ENCODE data around the gene THTPA.
"Not testable (repeated sequence)": the region's sequence is repeated elsewhere in the genome, so short reads cannot be mapped to it uniquely, and the experiment has no call there.

Gene THTPA

GRCh38 chr14:23533652-23534435, 22.2 kb upstream of the THTPA start:
- DNase-seq (ENCODE audit: low read depth) = no peak
- H3K4me3 ChIP-seq (ENCODE audit: control insufficient read depth, low read depth, low read length) = no peak overlapping the region
- TF ChIP-seq CTCF (IDR thresholded peaks at IDR 0.05; ENCODE audit: control insufficient read depth, insufficient read depth, low read depth, low read length, missing control alignments) = no peak

- no peak for DNase-seq (ENCODE audit: low read depth)
- H3K4me3 ChIP-seq (ENCODE audit: control insufficient read depth, low read depth, low read length) = no peak overlapping the region
- TF ChIP-seq CTCF (IDR thresholded peaks at IDR 0.05; ENCODE audit: control insufficient read depth, insufficient read depth, low read depth, low read length, missing control alignments) = no peak
Observed at GRCh38 chr14:23535943-23536342, 20.1 kb upstream of the THTPA start.

GRCh38 chr14:23536494-23536893, 19.6 kb upstream of the THTPA start:
- no peak for DNase-seq (ENCODE audit: low read depth)
- no peak for TF ChIP-seq CTCF (IDR thresholded peaks at IDR 0.05; ENCODE audit: control insufficient read depth, insufficient read depth, low read depth, low read length, missing control alignments)
- H3K4me3 ChIP-seq (ENCODE audit: control insufficient read depth, low read depth, low read length) = no peak overlapping the region

GRCh38 chr14:23536906-23537305, 19.2 kb upstream of the THTPA start:
- not testable (repeated sequence) for H3K4me3 ChIP-seq (ENCODE audit: control insufficient read depth, low read depth, low read length); DNase-seq (ENCODE audit: low read depth)

- no peak for TF ChIP-seq CTCF (IDR thresholded peaks at IDR 0.05; ENCODE audit: control insufficient read depth, insufficient read depth, low read depth, low read length, missing control alignments)
- DNase-seq (ENCODE audit: low read depth) = no peak
- no peak overlapping the region for H3K4me3 ChIP-seq (ENCODE audit: control insufficient read depth, low read depth, low read length)
Observed at GRCh38 chr14:23537351-23538049, 18.6 kb upstream of the THTPA start.

GRCh38 chr14:23538050-23538718, 17.9 kb upstream of the THTPA start:
- no peak for DNase-seq (ENCODE audit: low read depth)
- no peak overlapping the region for H3K4me3 ChIP-seq (ENCODE audit: control insufficient read depth, low read depth, low read length)
- TF ChIP-seq CTCF (IDR thresholded peaks at IDR 0.05; ENCODE audit: control insufficient read depth, insufficient read depth, low read depth, low read length, missing control alignments) = no peak

- TF ChIP-seq CTCF (IDR thresholded peaks at IDR 0.05; ENCODE audit: control insufficient read depth, insufficient read depth, low read depth, low read length, missing control alignments) = no peak
- no peak for DNase-seq (ENCODE audit: low read depth)
- no peak overlapping the region for H3K4me3 ChIP-seq (ENCODE audit: control insufficient read depth, low read depth, low read length)
Observed at GRCh38 chr14:23538785-23539184, 17.3 kb upstream of the THTPA start.
